Hypothalamus (tissue), 51 donors: ENCODE results near the gene HOGA1.
A peak's percentile ranks its signal among the peaks of the same experiment; 100 is the strongest.
"Not testable (repeated sequence)": the region's sequence is repeated elsewhere in the genome, so short reads cannot be mapped to it uniquely, and the experiment has no call there.

Source experiments
- DNase-seq, 51 donors: peaks; one replicate each; lab custom pipeline; 2025; lab: John Stamatoyannopoulos, UW

HOGA1 gene

DNA sequence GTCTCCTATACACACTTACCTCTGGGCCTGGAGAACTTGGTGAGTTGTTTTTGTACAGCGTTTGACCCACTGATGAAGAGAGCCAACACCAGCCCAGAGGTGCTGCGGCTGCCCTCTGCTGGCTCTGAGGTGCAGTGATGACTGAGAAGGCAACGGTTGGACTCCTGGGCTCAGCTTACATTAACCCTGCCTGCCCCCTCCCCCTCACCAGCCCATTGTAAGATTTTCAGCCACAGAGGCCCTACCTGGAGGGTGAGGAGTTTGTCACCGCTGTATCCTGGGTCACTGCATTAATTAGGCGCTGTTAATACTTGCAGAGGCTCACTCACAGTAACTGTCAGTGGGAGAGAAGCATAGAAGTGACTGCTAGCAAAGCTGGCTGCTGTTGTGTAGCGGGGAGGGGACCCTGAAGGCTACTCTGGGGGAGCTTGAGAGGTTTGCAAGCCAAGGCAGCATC, 30.6 kb upstream of the HOGA1 start:
- peak in 41 of 51 donors; percentile 15 to 79 (median 54) for DNase-seq

DNA sequence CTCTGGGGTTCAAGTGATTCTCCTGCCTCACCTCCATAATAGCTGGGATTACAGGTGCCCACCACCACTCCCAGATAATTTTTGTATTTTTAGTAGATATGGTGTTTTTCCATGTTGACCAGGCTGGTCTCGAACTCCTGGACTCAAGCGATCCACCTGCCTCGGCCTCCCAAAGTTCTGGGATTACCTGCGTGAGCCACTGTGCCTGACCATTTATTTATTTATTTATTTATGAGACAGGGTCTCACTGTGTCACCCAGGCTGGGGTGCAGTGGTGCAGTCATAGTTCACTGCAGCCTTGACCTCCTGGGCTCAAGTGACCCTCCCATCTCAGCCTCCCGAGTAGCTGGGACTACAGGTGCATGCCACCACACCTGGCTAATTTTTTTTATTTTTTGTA, 29.9 kb upstream of the HOGA1 start:
- not testable (repeated sequence) for DNase-seq

- not testable (repeated sequence) for DNase-seq
These were observed 28.6 kb upstream of the HOGA1 start for GRCh38 chr10:97555541-97555940.

DNA sequence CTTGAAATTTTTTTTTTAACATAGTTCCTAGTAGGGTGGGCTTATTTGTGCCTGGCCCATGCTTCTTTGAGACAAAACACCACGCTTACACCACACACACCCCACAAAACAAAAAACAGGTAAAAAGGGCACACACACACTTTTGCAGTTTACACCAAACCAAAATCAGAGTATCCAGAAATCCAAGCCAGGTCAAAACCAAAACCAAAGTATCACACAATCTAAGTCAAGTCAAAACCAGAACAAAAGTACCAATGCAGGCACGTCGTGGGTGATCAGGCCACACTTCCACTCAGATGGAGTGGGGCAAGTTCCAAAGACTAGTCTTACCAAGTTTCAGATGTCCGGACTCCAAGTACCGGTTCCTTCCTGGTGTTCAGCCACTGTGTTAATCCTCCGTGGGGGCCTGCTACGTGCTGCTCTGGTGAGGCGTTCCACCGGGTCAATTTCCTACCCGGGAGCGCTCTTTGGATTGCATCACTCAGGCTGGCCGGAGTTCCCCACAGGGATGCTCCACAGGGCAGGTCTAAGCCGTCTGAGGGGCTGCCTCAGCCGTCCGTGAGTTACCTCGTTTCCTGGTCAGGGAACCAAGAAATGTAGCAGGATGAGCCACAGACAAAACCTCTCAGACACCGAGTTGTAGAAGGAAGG, 23.3 kb upstream of the HOGA1 start:
- not testable (repeated sequence) for DNase-seq

DNA sequence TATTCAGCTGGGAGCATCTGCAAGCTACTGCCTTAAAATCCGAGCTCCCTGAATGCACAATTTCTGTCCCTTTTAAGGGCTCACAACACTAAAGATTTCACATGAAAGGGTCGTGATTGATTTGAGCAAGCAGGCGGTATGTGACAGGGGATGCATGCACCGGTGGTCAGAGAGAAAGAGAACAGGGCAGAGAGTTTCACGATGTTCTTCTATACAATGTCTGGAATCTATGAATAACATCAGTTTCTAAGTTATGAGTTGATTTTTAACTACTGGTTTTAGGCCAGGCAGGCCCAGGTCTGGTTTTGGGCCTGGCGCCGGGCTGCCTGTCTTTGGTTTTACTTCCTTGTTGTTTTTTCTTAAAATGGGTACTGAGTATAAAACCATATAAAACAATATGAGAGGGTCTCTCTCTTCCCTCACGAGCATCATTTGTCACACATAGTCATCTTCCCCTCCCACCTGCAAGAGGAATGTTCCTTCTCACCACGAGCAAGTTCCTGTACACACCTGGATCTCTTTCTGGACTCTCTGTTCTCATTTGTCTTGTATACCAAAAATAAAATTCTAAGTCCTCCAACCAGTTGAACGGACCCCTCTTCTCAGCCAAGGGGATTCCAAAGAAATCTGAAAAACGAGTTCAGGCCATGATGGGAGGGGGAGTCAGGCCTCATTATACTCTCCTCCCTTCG, 22.7 kb upstream of the HOGA1 start:
- DNase-seq, result not testable (repeated sequence)

GRCh38 chr10:97562329-97562728, 21.9 kb upstream of the HOGA1 start:
- DNase-seq, result not testable (repeated sequence)

- no peak for DNase-seq
These were observed 20.9 kb upstream of the HOGA1 start for GRCh38 chr10:97563337-97563736.

DNA sequence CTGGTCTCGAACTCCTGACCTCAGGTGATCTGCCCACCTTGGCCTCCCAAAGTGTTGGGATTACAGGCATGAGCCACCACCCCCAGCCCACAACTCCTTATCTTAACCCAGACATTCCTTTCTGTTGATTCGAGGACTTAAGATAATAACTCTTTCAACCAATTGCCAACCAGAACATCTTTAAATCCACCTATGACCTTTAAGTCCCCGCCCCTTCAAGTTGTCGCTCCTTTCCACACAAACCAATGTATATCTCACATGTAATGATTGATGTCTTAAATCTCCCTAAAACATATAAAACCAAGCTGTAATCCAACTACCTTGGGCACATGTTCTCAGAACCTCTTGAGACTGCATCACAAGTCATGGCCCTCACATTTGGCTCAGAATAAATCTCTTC, 19.4 kb upstream of the HOGA1 start:
- DNase-seq, result no peak

- no peak for DNase-seq
These were observed 17.7 kb upstream of the HOGA1 start for GRCh38 chr10:97566336-97566996.

- no peak for DNase-seq
These were observed 16.3 kb upstream of the HOGA1 start for GRCh38 chr10:97567891-97568290.

DNA sequence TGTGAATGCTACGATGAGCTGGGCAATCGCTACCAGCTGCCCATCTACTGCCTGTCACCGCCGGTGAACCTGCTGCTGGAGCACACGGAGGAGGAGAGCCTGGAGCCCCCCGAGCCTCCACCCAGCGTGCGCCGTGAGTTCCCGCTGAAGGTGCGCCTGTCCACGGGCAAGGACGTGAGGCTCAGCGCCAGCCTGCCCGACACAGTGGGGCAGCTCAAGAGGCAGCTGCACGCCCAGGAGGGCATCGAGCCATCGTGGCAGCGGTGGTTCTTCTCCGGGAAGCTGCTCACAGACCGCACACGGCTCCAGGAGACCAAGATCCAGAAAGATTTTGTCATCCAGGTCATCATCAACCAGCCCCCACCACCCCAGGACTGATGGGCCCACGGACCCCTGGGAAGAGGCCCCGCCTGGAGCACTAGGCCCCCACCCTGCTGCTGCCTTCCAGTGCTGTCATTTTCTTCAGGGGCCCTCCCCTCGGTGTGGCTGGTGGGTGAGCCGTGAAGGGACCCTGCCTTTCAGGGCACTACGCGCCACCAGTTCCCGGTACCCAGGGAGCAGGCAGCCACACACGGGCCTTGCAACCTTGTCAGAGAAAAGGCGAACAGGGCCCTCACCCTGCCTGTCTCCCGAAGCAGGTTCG, 13.9 kb upstream of the HOGA1 start:
- peak in 2 of 51 donors; percentile 9 to 12 for DNase-seq

GRCh38 chr10:97570789-97571471, 13.3 kb upstream of the HOGA1 start:
- DNase-seq, result peak in 16 of 51 donors; percentile 11 to 60 (median 23)

GRCh38 chr10:97571622-97572021, 12.6 kb upstream of the HOGA1 start:
- DNase-seq, result no peak

DNA sequence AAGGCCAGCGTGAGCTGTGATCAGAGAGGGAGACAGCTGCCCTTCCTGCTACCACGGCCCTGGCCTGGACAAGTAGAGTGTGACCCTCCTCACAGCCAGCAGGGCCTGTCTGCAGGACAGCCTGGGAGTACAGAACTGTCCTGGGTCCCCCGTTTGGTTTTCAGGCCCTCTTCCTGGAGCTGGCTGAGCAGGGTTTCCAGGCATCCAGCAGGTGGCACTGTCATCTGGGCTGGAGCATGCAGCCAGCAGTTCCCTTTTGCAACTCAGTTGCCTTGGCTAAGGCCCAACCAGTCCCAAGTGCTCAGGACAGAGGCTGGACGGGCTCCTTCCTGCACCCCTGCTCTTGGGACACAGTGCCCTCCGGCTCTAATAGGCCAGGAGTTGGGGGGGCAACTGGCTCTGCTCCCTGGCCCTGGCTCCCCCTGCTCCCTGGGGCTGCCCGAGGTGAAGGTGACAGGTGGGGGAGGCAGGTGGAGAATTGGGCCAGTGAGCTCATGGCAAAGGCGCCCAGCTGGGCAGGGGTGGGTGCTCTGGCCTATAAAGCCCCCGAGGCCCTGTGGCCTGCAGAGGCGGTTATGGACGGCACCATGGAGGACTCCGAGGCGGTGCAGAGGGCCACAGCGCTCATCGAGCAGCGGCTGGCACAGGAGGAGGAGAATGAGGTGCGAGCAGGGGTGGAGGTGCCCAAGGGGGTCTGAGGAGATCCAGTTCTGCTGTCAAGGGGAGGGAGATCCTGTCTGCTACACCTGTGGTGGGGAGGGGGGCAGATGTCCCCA, 11.8 kb upstream of the HOGA1 start, which contains the start of gene ANKRD2:
TSS of gene ANKRD2 (plus strand) at position 566 of the 776 bp plus-strand sequence. CDS start at position 576, 10 bp downstream.
- peak in 47 of 51 donors; percentile 18 to 84 (median 60) for DNase-seq

DNA sequence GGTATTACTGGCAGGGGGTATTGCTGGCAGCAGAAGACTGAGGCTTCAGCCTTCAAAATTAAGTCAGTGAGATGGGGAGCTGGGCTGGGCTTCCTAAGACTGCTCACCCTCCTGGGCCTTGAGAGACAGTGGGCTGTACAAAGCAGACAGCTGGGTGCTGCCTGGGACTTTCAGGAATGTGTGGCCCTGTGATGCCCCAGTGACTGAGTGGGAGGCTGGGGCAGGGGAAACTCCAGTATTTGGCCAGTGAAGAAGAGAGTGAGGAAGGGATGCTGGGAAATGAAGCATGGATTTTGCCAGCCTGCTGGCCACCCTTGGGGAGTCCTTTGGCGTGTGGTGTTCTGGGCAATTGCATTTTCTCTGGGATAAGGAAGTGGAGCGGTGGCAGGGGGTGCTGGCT, 11.2 kb upstream of the HOGA1 start:
- no peak for DNase-seq

DNA sequence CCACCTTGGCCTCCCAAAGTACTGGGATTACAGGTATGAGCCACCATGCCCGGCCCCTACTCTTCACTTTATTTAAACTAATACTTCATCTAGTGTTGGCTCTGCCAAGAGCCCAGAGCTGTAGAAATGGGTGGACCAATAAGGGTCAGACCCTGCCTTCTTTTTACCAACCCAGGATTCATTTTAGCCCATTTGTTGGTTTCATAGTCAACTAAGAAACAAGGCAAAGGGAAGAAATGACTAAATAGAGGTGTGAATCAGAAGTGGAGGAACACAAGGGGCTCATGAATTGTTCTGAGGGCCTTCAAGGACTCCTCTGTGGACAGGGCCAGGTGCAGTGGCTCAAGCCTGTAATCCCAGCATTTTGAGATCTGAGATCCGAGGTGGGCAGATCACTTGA, 10.5 kb upstream of the HOGA1 start:
- DNase-seq, result no peak

- DNase-seq, result peak in 5 of 51 donors; percentile 20 to 34 (median 31)
These were observed 9.6 kb upstream of the HOGA1 start for GRCh38 chr10:97574374-97575126.

- DNase-seq, result no peak
These were observed 9.0 kb upstream of the HOGA1 start for GRCh38 chr10:97575127-97575668.

DNA sequence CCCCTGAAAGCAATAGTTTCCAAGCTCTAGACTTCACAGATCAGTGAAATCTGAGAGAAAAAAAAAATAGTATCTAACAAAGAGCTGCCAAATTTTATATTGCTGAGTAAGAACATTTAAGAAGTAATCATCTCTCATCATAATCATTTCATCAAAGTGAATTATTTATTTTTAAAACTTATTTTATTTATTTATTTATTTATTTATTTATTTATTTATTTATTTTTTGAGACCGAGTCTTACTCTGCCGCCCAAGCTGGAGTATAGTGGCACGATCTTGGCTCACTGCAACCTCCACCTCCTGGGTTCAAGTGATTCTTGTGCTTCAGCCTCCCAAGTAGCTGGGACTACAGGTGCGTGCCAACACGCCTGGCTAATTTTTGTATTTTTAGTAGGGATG, 7.7 kb upstream of the HOGA1 start:
- not testable (repeated sequence) for DNase-seq
